ENCODE measurements around the gene ARHGAP8. TPM values are rescaled to one million over a fixed set of nuclear protein-coding genes. Genes with fewer than 3 reads are reported as not detected.
"Not testable (repeated sequence)": the region's sequence is repeated elsewhere in the genome, so short reads cannot be mapped to it uniquely, and the experiment has no call there.

The ARHGAP8 gene
- polyA plus RNA-seq, 2 of the 4 experiments (the other 2 are of a cell fraction), result 1.2 to 3.8 TPM

- ChIA-PET CTCF (interaction anchor here (0.8 kb wide), 1 partner anchor 41 kb away, joined by 3 read pairs; no protein-coding TSS in a partner anchor), POLR2A (no interaction called here)
- Histone ChIP-seq H3K9me3 (no peaks in the 10 kb centered on the region), H3K4me2 (no peak overlapping the region), H3K4me1 (peaks cover 20% of the 10 kb centered on the region), H3K27ac (no peak overlapping the region), H3K4me3 (no peak overlapping the region)
- TF ChIP-seq CEBPB (IDR thresholded peaks at IDR 0.05), result no peak
- TF ChIP-seq EHMT2 (IDR thresholded peaks at IDR 0.05; ENCODE audit: low read depth), result no peak
- no peak for TF ChIP-seq ZC3H11A (IDR thresholded peaks at IDR 0.05)
- TF ChIP-seq ZFP36 (IDR thresholded peaks at IDR 0.05; ENCODE audit: borderline replicate concordance, partially characterized antibody), result no peak
- no peak for TF ChIP-seq JUN (IDR thresholded peaks at IDR 0.05)
- TF ChIP-seq HOXB13 (CRISPR knock-in tag; IDR thresholded peaks at IDR 0.05; ENCODE audit: low read depth), result no peak
- no peak for TF ChIP-seq EHF (CRISPR knock-in tag; IDR thresholded peaks at IDR 0.05)
- TF ChIP-seq SREBF2 (IDR thresholded peaks at IDR 0.05), result no peak
- no peak for TF ChIP-seq ATOH8 (CRISPR knock-in tag; IDR thresholded peaks at IDR 0.05; ENCODE audit: low read depth)
- TF ChIP-seq RAD21 (conservative IDR thresholded peaks at IDR 0.05 in 1 of 2, IDR thresholded peaks at IDR 0.05 in 1 of 2), result no peak
- TF ChIP-seq CBX8 (IDR thresholded peaks at IDR 0.05), result no peak
- TF ChIP-seq NPAS2 (CRISPR knock-in tag; IDR thresholded peaks at IDR 0.05; ENCODE audit: borderline replicate concordance), result no peak
- no peak for TF ChIP-seq REST (IDR thresholded peaks at IDR 0.05)
- 51% methylated on average over 7 of the region's 7 CpGs for WGBS (ENCODE audit: missing lambda C conversion rate)
- no peak for FAIRE-seq
- DNase-seq (ENCODE audit: low read depth in 1 of 2, low spot score in 1 of 2), result no peak
- ATAC-seq, result no peak
Measured at GRCh38 chr22:44743804-44744211, 8.6 kb upstream of the ARHGAP8 start.

DNA sequence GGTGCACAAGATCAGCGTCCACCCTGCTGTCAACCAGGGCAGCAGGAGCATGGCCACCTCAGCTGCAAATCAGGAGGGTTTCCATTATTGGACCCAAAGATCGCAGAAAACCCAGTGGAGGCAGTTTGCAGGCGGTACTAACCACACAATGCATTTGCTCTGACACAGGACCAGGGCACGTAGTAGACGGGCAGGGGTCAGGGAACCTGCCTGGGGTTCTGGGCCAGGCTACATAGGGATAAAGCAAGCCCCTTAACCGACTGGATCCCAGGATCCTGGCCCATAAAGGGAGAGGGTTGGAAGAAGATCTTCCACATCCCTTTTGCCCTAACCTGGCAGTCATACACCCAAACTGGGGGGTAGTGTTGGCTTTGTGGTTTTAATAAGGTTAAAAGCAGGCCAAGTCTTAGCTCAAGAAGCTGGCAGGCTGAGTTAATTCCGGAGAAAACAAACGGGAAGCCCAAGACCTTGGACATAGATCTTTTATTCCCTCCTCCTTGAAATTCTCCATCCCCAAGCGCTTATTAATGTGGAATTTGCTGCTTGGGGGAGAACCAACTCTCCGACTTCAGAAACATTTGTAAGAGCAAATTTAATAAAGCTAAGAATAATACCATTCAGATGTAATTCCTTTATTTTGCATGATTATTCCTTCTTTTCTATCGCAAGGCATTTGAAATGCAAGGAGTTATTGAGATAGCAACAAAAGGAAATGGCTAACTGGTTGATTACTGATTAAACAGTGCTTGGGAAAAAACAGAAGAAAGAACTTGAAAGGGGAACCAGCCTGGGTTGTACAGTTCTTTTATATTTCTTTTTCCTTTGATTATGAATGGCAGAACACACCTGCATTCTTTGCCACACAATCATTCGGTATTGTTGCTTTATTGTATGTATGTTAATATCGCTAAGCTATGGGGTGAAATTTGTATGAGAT lies 6.3 kb upstream of the ARHGAP8 start:
- no peak for FAIRE-seq
- TF ChIP-seq MAX (IDR thresholded peaks at IDR 0.05), result no peak
- TF ChIP-seq, protein P1, sequence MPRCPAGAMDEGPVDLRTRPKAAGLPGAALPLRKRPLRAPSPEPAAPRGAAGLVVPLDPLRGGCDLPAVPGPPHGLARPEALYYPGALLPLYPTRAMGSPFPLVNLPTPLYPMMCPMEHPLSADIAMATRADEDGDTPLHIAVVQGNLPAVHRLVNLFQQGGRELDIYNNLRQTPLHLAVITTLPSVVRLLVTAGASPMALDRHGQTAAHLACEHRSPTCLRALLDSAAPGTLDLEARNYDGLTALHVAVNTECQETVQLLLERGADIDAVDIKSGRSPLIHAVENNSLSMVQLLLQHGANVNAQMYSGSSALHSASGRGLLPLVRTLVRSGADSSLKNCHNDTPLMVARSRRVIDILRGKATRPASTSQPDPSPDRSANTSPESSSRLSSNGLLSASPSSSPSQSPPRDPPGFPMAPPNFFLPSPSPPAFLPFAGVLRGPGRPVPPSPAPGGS (IDR thresholded peaks at IDR 0.05), result no peak
- TF ChIP-seq, protein P2, sequence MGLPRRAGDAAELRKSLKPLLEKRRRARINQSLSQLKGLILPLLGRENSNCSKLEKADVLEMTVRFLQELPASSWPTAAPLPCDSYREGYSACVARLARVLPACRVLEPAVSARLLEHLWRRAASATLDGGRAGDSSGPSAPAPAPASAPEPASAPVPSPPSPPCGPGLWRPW (IDR thresholded peaks at IDR 0.05), result no peak
- no peak for TF ChIP-seq RFX5 (IDR thresholded peaks at IDR 0.05)
- no peak for TF ChIP-seq MAZ (IDR thresholded peaks at IDR 0.05; ENCODE audit: borderline replicate concordance, low read depth, low read length)
- no peak for TF ChIP-seq FOSL2 (IDR thresholded peaks at IDR 0.05)
- no peak for TF ChIP-seq FOSL2 (CRISPR knock-in tag; IDR thresholded peaks at IDR 0.05)
- TF ChIP-seq RNF2 (IDR thresholded peaks at IDR 0.05; ENCODE audit: borderline replicate concordance, low read depth), result no peak
- TF ChIP-seq RAD21 (conservative IDR thresholded peaks at IDR 0.05 in 1 of 2, IDR thresholded peaks at IDR 0.05 in 1 of 2), result no peak
- TF ChIP-seq ATOH8 (CRISPR knock-in tag; IDR thresholded peaks at IDR 0.05; ENCODE audit: low read depth), result no peak
- Histone ChIP-seq H3K9me3 (no peaks in the 10 kb centered on the region), H3K4me1 (peaks cover 5% of the 10 kb centered on the region; the same call in 1 of the 3 replicates), H3K4me3 (no peak overlapping the region), H3K27ac (no peak overlapping the region), H3K4me2 (no peak overlapping the region)
- ATAC-seq, result no peak
- DNase-seq (ENCODE audit: low read depth in 1 of 2, low spot score in 1 of 2), result no peak
- CTCF ChIA-PET, result interaction anchor here (0.6 kb wide), 1 partner anchor 103 kb away, joined by 4 read pairs; no protein-coding TSS in a partner anchor
- POLR2A ChIA-PET, result no interaction called here
- 56% methylated on average over 7 of the region's 13 CpGs for WGBS (ENCODE audit: missing lambda C conversion rate)

DNA sequence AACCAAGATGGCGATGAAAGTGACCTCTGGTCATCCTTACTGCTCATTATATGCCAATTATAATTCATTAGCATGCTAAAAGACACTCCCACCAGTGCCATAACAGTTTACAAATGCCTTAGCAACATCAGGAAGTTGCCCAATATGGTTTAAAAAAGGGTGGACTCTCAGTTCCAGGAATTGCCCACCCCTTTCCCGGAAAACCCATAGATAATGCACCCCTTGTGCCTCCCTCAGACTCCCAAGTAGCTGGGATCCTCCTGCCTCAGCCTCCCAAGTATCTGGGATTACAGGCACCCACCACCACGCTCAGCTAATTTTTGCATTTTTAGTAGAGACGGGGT lies 4.6 kb upstream of the ARHGAP8 start:
- DNase-seq (ENCODE audit: low read depth in 1 of 2, low spot score in 1 of 2); H3K9me3 ChIP-seq; FAIRE-seq; H3K4me3 ChIP-seq; H3K27ac ChIP-seq; ATAC-seq; H3K4me1 ChIP-seq; H3K4me2 ChIP-seq; POLR2A ChIA-PET: not testable (repeated sequence)
- 94% methylated on average over 4 of the region's 4 CpGs for WGBS (ENCODE audit: missing lambda C conversion rate)
- CTCF ChIA-PET, result interaction anchor here (0.6 kb wide), 2 partner anchors 105 to 873 kb away, joined by 3 read pairs; no protein-coding TSS in a partner anchor

All from A549 (cell line).